ENCODE data around the gene YES1.

YES1 gene

DNA sequence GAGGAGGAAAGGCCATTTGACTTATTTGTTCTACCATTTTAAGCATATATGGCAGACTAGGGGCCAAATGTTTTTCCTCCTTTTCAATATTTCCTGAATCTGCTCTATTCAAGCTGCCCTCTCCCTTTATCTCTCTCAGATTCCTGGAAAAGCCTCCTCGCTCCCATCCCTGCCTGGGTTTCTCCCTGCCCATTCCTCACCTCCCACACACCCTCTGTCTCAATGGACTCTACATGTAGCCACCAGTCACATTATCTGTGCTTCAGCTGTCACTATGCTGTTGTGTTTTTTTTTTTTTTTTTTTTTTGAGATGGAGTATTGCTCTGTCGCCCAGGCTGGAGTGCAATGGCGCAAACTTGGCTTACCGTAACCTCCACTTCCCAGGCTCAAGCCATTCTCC is 131.7 kb downstream of the YES1 start:
- no peak for DNase-seq

DNA sequence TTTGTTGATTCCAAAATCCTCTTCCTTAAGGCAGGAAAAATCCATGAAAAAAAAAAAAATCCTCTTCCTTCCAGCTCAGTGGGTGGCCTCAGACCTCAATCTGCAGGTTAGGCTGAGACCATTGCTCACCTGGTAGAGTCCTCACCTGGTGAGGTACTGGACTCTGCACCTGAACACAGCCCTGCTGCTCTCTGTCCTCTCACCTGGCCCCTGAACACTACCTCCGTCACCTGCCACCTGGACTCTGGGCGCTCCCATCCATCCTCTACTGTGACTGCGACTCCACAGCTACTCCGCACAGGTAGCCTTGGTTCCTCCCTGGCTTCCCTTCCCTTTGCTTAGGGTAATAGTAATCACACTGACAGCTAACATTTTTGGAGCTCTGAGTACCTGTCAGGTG is 132.5 kb downstream of the YES1 start:
- no peak for DNase-seq

DNA sequence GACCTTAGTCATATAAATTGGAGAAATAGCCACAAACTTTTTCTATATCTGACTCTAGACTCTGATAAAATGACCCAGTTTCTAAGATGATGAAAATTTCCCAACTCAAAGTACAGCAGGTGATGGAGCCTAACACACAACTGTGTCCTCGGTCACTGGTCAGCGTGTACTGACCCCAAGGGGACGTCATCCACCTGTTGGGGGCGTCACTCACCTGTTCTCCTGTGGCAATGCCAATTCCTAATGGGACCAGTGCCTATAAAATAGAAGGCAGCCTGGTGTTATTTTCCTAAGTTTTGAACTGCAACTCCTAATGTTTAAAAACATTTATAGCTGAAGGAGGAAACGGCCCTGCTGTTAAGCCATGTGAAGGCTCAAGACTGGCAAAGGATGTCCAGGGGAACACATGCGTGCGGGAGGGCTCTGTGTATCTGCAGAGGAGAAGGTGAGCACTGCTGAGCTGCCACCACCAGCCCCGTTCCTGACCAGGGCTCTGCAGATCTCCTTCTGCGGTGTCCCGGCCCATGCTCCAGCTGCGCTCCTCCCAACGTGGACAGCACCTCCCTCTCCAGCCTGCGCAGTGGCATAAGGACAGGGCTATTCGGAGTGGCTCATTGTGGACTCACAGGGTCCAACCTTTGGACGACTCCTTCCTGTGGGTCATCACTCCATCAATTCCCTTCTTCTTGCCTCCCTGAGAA is 133.4 kb downstream of the YES1 start:
- DNase-seq: no peak

DNA sequence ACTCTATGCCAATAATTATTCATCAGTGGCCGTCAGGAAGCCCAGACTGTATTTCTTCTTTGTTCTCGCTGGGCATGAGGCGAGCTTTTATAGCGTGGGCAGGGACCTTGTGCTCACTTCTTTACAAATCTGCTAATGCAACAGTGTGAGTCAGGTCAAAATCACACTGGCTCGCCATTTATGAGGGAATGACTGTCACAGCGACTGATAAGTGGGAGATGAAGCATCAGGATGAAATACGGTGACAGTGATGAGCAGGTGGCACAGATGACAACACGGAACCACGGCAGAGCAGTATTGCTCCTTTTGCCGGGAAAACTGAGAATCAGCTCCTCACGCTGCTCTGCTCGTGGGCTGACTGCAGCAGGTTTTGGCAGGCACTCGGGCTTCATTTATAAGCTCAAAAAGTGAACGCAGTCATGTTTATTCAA is 134.1 kb downstream of the YES1 start:
- DNase-seq: no peak

DNA sequence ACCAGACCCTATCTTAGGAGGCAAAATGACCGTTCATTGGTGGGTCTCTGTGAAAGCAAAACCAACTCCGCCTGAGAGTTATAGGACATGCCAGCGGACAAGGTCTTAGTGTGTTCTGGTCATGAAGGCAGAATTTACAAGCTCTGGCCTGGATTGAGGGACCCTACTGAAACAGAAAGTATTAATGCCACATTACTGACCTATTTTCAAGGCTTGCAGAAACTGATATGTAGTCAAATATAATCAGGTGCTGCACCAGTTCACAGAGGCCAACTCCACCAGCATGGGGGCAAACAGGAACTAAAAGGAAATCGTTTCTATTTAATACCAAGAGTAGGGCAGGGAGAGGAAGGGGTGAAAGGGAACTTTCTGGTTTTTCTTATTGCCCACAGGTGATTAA is 134.9 kb downstream of the YES1 start:
- DNase-seq: no peak

DNA sequence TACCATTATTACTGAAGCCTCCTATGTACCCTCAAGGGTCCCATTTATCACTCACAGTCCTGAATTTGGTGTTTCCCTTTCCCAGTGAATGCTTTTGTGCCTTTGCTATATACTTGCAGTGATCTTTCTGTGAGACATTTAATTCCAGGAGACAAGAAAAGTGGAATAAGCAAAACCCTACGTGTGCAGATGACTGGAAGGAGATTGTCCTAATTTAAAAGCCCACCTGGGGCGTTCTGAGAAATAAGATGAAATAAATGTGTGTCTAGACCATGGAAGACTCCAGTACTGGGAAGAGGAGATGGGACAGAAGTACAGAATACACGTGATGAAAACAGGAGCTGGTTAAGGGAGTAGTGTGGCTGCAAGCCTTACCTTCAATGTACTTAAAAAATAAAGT is 135.3 kb downstream of the YES1 start:
- DNase-seq: no peak

DNA sequence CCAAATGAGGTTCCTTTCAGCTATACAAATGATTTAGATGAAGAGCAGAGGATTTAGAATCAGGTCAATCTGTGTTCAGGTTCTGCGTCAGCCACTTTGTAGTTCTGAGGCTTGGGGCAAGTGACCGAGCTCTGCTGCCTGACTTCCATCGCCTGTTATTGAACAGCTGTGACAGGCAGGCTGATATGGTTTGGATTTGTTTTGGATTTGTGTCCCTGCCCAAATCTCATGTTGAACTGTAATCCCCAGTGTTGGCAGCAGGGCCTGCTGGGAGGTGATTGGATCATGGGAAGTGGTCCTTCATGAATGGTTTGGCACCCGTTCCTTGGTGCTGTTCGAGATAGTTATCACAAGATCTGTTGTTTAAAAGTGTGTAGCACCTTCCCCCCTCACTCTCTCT is 136.0 kb downstream of the YES1 start:
- DNase-seq: no peak

DNA sequence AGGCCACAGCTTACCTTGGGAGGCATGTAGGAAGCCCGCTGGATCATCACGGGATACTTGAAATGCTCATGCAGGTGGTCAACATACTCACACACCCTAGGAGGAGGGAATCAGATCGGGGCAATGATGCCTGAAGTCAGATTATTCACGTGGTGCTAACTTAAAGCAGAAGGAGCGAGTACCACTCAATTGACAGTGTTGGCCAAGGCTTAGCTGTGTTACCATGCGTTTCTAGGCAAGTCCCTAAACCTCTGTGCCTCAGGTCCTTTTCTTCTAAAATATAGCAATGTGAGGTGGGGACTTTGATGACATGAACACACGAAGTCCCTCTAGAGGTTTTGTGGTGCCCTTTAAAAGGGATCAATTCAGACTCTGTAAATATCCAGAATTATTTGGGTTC is 136.7 kb downstream of the YES1 start:
- DNase-seq: no peak

DNA sequence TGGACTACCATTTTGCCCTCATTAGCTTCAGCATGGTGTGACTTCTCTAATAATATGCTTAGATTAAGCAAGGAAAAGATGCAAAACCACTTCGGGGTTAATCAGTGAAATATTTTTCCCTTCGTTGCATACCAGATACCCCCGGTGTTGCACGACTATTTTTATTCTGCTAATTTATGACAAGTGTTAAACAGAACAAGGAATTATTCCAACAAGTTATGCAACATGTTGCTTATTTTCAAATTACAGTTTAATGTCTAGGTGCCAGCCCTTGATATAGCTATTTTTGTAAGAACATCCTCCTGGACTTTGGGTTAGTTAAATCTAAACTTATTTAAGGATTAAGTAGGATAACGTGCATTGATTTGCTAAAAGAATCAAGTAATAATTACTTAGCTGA is 138.3 kb downstream of the YES1 start:
- no peak for DNase-seq

DNA sequence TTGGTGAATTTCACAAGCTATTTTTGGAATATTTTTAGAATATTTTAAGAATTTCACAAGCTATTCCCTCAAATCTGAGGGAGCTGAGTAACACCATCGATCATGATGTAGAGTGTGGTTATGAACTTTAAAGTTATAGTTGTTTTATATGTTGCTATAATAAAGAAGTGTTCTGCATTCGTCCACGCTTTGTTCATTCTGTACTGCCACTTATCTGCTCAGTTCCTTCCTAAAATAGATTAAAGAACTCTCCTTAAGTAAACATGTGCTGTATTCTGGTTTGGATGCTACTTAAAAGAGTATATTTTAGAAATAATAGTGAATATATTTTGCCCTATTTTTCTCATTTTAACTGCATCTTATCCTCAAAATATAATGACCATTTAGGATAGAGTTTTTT is 138.7 kb downstream of the YES1 start:
- DNase-seq: no peak
